ENCODE measurements around the gene IL17REL. TPM values are rescaled to one million over a fixed set of nuclear protein-coding genes. Genes with fewer than 3 reads are reported as not detected.
A peak's percentile ranks its signal among the peaks of the same experiment; 100 is the strongest.

IL17REL gene
- total and polyA plus RNA-seq, 2 of the 13 experiments (the other 11 are each of a cell fraction or from before 2014, with no cell fraction given): not detected

DNA sequence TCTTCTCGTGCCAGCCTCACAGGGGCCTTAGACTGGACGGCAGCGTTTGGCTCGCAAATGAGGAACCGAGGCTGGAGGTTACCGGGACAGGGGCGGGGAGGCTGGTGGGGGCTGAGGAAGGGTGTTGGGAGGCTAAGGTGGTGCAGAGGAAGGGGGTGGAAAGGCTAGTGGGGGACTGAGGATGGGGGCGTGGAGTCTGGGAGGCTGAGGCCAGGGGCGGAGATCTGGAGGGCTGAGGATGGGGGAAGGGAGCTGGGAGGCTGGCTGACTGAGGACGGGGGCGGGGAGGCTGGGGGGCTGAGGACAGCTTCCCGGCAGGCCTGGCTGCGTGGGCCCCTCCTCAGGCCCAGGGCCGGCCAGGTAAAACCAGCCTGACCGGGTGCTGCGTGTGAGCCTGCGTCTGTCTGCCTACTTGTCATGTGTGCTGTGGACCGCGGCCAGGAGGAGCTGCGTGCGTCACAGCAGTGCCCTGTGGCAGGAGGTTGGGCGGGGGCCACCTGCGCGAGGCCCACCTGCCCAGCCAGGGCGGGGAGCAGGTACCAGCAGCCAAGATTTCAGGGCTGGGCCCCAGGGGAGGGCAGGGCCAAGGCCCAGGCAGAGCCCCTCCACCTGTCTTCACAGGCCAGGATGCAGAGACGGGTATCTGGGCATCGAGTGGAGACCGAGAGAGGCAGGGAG, 61.4 kb downstream of the IL17REL start (continued):
- TF ChIP-seq, protein P1, sequence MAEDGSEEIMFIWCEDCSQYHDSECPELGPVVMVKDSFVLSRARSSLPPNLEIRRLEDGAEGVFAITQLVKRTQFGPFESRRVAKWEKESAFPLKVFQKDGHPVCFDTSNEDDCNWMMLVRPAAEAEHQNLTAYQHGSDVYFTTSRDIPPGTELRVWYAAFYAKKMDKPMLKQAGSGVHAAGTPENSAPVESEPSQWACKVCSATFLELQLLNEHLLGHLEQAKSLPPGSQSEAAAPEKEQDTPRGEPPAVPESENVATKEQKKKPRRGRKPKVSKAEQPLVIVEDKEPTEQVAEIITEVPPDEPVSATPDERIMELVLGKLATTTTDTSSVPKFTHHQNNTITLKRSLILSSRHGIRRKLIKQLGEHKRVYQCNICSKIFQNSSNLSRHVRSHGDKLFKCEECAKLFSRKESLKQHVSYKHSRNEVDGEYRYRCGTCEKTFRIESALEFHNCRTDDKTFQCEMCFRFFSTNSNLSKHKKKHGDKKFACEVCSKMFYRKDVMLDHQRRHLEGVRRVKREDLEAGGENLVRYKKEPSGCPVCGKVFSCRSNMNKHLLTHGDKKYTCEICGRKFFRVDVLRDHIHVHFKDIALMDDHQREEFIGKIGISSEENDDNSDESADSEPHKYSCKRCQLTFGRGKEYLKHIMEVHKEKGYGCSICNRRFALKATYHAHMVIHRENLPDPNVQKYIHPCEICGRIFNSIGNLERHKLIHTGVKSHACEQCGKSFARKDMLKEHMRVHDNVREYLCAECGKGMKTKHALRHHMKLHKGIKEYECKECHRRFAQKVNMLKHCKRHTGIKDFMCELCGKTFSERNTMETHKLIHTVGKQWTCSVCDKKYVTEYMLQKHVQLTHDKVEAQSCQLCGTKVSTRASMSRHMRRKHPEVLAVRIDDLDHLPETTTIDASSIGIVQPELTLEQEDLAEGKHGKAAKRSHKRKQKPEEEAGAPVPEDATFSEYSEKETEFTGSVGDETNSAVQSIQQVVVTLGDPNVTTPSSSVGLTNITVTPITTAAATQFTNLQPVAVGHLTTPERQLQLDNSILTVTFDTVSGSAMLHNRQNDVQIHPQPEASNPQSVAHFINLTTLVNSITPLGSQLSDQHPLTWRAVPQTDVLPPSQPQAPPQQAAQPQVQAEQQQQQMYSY (CRISPR knock-in tag; IDR thresholded peaks at IDR 0.05): no peak
- no peak for TF ChIP-seq MAFG (CRISPR knock-in tag; IDR thresholded peaks at IDR 0.05)
- TF ChIP-seq, protein P2, sequence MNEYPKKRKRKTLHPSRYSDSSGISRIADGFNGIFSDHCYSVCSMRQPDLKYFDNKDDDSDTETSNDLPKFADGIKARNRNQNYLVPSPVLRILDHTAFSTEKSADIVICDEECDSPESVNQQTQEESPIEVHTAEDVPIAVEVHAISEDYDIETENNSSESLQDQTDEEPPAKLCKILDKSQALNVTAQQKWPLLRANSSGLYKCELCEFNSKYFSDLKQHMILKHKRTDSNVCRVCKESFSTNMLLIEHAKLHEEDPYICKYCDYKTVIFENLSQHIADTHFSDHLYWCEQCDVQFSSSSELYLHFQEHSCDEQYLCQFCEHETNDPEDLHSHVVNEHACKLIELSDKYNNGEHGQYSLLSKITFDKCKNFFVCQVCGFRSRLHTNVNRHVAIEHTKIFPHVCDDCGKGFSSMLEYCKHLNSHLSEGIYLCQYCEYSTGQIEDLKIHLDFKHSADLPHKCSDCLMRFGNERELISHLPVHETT (CRISPR knock-in tag; conservative IDR thresholded peaks at IDR 0.05): no peak
- TF ChIP-seq, protein P3, sequence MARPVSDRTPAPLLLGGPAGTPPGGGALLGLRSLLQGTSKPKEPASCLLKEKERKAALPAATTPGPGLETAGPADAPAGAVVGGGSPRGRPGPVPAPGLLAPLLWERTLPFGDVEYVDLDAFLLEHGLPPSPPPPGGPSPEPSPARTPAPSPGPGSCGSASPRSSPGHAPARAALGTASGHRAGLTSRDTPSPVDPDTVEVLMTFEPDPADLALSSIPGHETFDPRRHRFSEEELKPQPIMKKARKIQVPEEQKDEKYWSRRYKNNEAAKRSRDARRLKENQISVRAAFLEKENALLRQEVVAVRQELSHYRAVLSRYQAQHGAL (CRISPR knock-in tag; IDR thresholded peaks at IDR 0.05; ENCODE audit: not compliant biosample characterization): no peak

DNA sequence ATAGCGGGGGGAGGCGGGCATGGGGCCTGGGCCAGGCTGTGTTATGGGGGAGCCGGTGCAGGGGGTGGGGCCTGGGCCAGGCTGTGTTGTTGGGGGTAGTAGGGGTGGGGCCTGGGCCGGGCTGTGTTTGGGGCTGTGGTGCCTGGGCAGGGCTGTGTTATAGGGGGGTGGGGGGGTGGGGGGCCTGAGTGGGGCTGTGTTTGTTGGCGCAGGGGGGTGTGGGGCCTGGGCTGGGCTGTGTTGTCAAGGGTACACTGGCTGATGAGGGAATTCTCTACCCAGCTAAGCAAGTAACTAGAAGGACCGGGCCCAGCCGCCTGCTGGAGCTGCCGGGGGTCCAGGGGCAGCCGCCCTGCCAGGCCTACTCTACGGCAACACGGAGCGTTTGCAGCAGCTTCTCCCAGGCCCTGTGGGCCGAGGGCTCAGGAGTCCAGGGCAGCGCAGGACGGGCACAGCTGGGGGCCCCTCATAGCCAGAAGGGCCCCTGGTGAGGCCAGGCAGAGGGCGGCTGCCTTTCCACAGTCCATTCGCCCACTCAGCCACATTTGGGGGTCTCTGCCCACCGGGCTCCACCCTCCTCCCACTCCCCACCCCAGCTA, 62.1 kb downstream of the IL17REL start:
- peak overlapping the region; percentile 78 for H3K9ac ChIP-seq (ENCODE audit: insufficient read depth, low read depth, low read length)
- peaks cover 95% of the 10 kb centered on the region for H3K4me1 ChIP-seq (ENCODE audit: insufficient read depth, low read length)
- TF ChIP-seq GATAD2A (CRISPR knock-in tag; IDR thresholded peaks at IDR 0.05) (0 out of 2 replicates have a peak, but pooled peaks have one; percentile 1), TAF1 (CRISPR knock-in tag; IDR thresholded peaks at IDR 0.05) (0 out of 2 replicates have a peak, but pooled peaks have one; percentile 11), SPEN (CRISPR knock-in tag; IDR thresholded peaks at IDR 0.05; ENCODE audit: low read depth) (peak; percentile 13; the same call in 1 of the 2 replicates), RAD21 (CRISPR knock-in tag; IDR thresholded peaks at IDR 0.05) (peak; percentile 25; the same call in 1 of the 2 replicates), JDP2 (CRISPR knock-in tag; IDR thresholded peaks at IDR 0.05; ENCODE audit: borderline replicate concordance) (no peak), ISL2 (CRISPR knock-in tag; IDR thresholded peaks at IDR 0.05) (no peak), ZNF263 (CRISPR knock-in tag; IDR thresholded peaks at IDR 0.05) (peak; percentile 7; the same call in 1 of the 2 replicates), MEIS2 (CRISPR knock-in tag; IDR thresholded peaks at IDR 0.05) (0 out of 2 replicates have a peak, but pooled peaks have one; percentile 41), HNRNPL (IDR thresholded peaks at IDR 0.05; ENCODE audit: low read depth, low read length) (peak; percentile 86)
- TF ChIP-seq, protein P4, sequence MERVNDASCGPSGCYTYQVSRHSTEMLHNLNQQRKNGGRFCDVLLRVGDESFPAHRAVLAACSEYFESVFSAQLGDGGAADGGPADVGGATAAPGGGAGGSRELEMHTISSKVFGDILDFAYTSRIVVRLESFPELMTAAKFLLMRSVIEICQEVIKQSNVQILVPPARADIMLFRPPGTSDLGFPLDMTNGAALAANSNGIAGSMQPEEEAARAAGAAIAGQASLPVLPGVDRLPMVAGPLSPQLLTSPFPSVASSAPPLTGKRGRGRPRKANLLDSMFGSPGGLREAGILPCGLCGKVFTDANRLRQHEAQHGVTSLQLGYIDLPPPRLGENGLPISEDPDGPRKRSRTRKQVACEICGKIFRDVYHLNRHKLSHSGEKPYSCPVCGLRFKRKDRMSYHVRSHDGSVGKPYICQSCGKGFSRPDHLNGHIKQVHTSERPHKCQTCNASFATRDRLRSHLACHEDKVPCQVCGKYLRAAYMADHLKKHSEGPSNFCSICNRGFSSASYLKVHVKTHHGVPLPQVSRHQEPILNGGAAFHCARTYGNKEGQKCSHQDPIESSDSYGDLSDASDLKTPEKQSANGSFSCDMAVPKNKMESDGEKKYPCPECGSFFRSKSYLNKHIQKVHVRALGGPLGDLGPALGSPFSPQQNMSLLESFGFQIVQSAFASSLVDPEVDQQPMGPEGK (CRISPR knock-in tag; IDR thresholded peaks at IDR 0.05): peak; percentile 58; the same call in 1 of the 2 replicates

More for the DNA sequence above, 62.1 kb downstream of the IL17REL start:
- ATAC-seq: 0 out of 3 replicates have a peak, but pooled peaks have one; percentile 1
- H3K36me3 ChIP-seq (replicated peaks in 1 of 2; ENCODE audit: control insufficient read depth in 1 of 2, insufficient read depth in 2 of 2, low read length in 2 of 2): no peaks in the 10 kb centered on the region
- peak overlapping the region; percentile 68 for H3K27ac ChIP-seq (ENCODE audit: extremely low read length, insufficient read depth, low read length)
- CTCF ChIA-PET (ENCODE audit: low intra/inter-chr PET ratio, low total read pairs): no interaction called here
- H3K4me3 ChIP-seq (replicated peaks in 1 of 3; ENCODE audit: insufficient read depth in 1 of 3, low read depth in 2 of 3, low read length in 3 of 3): peak overlapping the region; percentile 54 to 77 (median 60); a peak in 5 of 6 replicates
- H3K4me2 ChIP-seq (ENCODE audit: low read depth, low read length): peak overlapping the region; percentile 81
- no TSS peak for BruUV-seq (replicated peaks)
- no peak for FAIRE-seq
- no peak overlapping the region for H2AFZ ChIP-seq (ENCODE audit: low read length)
- no peak for DNase-seq (ENCODE audit: low spot score)
- H3K9me3 ChIP-seq (ENCODE audit: low read length): no peaks in the 10 kb centered on the region
- intact Hi-C loops (cut with micrococcal nuclease; ENCODE audit: unreplicated experiment): no loop called here
- POLR2A ChIA-PET: interaction anchor here (1.0 to 18.6 kb wide), 4 partner anchors 7 to 16 kb away, joined by 4 to 722 read pairs (median 152); partner anchors contain the start of gene PIM3
- no peaks in the 10 kb centered on the region for H4K20me1 ChIP-seq (ENCODE audit: insufficient read depth, low read length)
- in situ Hi-C loops (cut with HindIII; ENCODE audit: extremely low pct_ligation_motif_present, low pct_unique_long_range_greater_than_20kb): no loop called here
- 17% methylated on average over 3 of the region's 18 CpGs for WGBS (ENCODE audit: low lambda C conversion rate)
- H3K79me2 ChIP-seq (ENCODE audit: insufficient read depth, low read length): no peaks in the 10 kb centered on the region
- no peaks in the 10 kb centered on the region for H3K27me3 ChIP-seq (ENCODE audit: control insufficient read depth in 1 of 2, insufficient read depth in 2 of 2, low read length in 2 of 2)

Measured in HepG2 (cell line).